Measurements from ENCODE around the gene CTNND2.

Gene CTNND2

GRCh38 chr5:11384441-11385250 is 519.6 kb downstream of the CTNND2 start:
- Histone ChIP-seq H3K9me3 (ENCODE audit: control insufficient read depth, insufficient read depth, low read depth, low read length) (no peaks in the 10 kb centered on the region), H3K36me3 (ENCODE audit: control insufficient read depth in 2 of 2, insufficient read depth in 1 of 2, low read length in 2 of 2) (no peaks in the 10 kb centered on the region), H3K4me3 (ENCODE audit: low read depth, low read length) (peak overlapping the region; percentile 51), H3K27ac (ENCODE audit: extremely low read depth, low read depth, low read length) (no peak overlapping the region), H3K4me1 (ENCODE audit: control insufficient read depth, insufficient read depth, low read length) (no peaks in the 10 kb centered on the region)
- no peak for TF ChIP-seq ZNF664 (tag by site-specific recombination; IDR thresholded peaks at IDR 0.05)
- TF ChIP-seq KLF1 (tag by site-specific recombination; IDR thresholded peaks at IDR 0.05) = no peak
- TF ChIP-seq ZNF362 (tag by site-specific recombination; IDR thresholded peaks at IDR 0.05) = no peak
- no peak for TF ChIP-seq ZNF18 (tag by site-specific recombination; IDR thresholded peaks at IDR 0.05)
- TF ChIP-seq ZNF707 (tag by site-specific recombination; IDR thresholded peaks at IDR 0.05) = no peak
- no peak for TF ChIP-seq ZNF37A (tag by site-specific recombination; IDR thresholded peaks at IDR 0.05)
- ChIA-PET CTCF (interaction anchor here (0.6 to 1.4 kb wide), 4 partner anchors 12 to 578 kb away, joined by 3 to 5 read pairs (median 3); no protein-coding TSS in a partner anchor), POLR2A (no interaction called here)

- H3K4me1 ChIP-seq (ENCODE audit: control insufficient read depth, insufficient read depth, low read length) = no peaks in the 10 kb centered on the region
- ChIA-PET CTCF (interaction anchor here (1.4 kb wide), 1 partner anchor 117 kb away, joined by 5 read pairs; no protein-coding TSS in a partner anchor), POLR2A (no interaction called here)
- H3K27ac ChIP-seq (ENCODE audit: extremely low read depth, low read depth, low read length) = no peak overlapping the region
- H3K36me3 ChIP-seq (ENCODE audit: control insufficient read depth in 2 of 2, insufficient read depth in 1 of 2, low read length in 2 of 2) = no peaks in the 10 kb centered on the region
- no peaks in the 10 kb centered on the region for H3K9me3 ChIP-seq (ENCODE audit: control insufficient read depth, insufficient read depth, low read depth, low read length)
- H3K4me3 ChIP-seq (ENCODE audit: low read depth, low read length) = no peak overlapping the region
- TF ChIP-seq PATZ1 (tag by site-specific recombination; IDR thresholded peaks at IDR 0.05) (no peak), ZNF707 (tag by site-specific recombination; IDR thresholded peaks at IDR 0.05) (no peak), ZNF791 (tag by site-specific recombination; IDR thresholded peaks at IDR 0.05) (no peak), ZSCAN30 (tag by site-specific recombination; IDR thresholded peaks at IDR 0.05) (no peak), ZNF341 (tag by site-specific recombination; IDR thresholded peaks at IDR 0.05; ENCODE audit: low read depth) (no peak), ZNF157 (tag by site-specific recombination; IDR thresholded peaks at IDR 0.05) (no peak), ZNF324 (tag by site-specific recombination; IDR thresholded peaks at IDR 0.05) (no peak), ZNF449 (tag by site-specific recombination; IDR thresholded peaks at IDR 0.05) (no peak), INSM2 (tag by site-specific recombination; IDR thresholded peaks at IDR 0.05) (no peak), ZNF510 (tag by site-specific recombination; IDR thresholded peaks at IDR 0.05; ENCODE audit: insufficient replicate concordance) (no peak), ZNF280D (tag by site-specific recombination; IDR thresholded peaks at IDR 0.05) (no peak), ZNF701 (tag by site-specific recombination; IDR thresholded peaks at IDR 0.05) (no peak), MYNN (tag by site-specific recombination; IDR thresholded peaks at IDR 0.05; ENCODE audit: borderline replicate concordance) (no peak), ZNF184 (tag by site-specific recombination; IDR thresholded peaks at IDR 0.05) (no peak), ZNF837 (tag by site-specific recombination; IDR thresholded peaks at IDR 0.05) (no peak), ZNF214 (tag by site-specific recombination; IDR thresholded peaks at IDR 0.05; ENCODE audit: borderline replicate concordance) (no peak), ZNF239 (tag by site-specific recombination; IDR thresholded peaks at IDR 0.05) (no peak)
Observed at GRCh38 chr5:11383506-11384095, 520.6 kb downstream of the CTNND2 start.
